ENCODE results near the gene GPR143. TPM values are rescaled to one million over a fixed set of nuclear protein-coding genes. Genes with fewer than 3 reads are reported as not detected.

Gene GPR143
- total and polyA plus RNA-seq, 12 donors, result 0.27 to 2.2 (median 1.3) TPM

GRCh38 chrX:9730078-9730477 lies 35.6 kb downstream of the GPR143 start:
- H3K9me3 ChIP-seq (replicated peaks in 1 of 3), result peaks cover 0 to 5% (median 0%) of the 10 kb centered on the region in 3 donors
- TF ChIP-seq CTCF (IDR thresholded peaks at IDR 0.05), result no peak
- H3K4me3 ChIP-seq, result no peak overlapping the region
- DNase-seq, result no peak
- intact Hi-C loops (cut with DNase I), result no loop called here
- no peaks in the 10 kb centered on the region for H3K27me3 ChIP-seq
- H3K4me1 ChIP-seq (replicated peaks in 1 of 2), result no peaks in the 10 kb centered on the region
- no peaks in the 10 kb centered on the region for H3K36me3 ChIP-seq (replicated peaks in 1 of 2)
- H3K27ac ChIP-seq, result no peak overlapping the region
- 77 to 87% (median 83%) methylated on average over 1 to 3 of the region's 3 CpGs for WGBS, 4 donors

GRCh38 chrX:9729171-9729885 lies 36.3 kb downstream of the GPR143 start:
- TF ChIP-seq POLR2A (IDR thresholded peaks at IDR 0.05) (no peak), CTCF (IDR thresholded peaks at IDR 0.05) (no peak)
- Histone ChIP-seq H3K36me3 (replicated peaks in 1 of 2) (no peaks in the 10 kb centered on the region), H3K27ac (no peak overlapping the region), H3K4me3 (no peak overlapping the region), H3K4me1 (replicated peaks in 1 of 2) (no peaks in the 10 kb centered on the region), H3K27me3 (no peaks in the 10 kb centered on the region), H3K9me3 (replicated peaks in 1 of 3) (peaks cover 0 to 5% (median 0%) of the 10 kb centered on the region in 3 donors)
- no peak for DNase-seq
- intact Hi-C loops (cut with DNase I), result no loop called here
- WGBS, 4 donors, result 45 to 60% (median 50%) methylated on average over 5 of the region's 5 CpGs; no CpG with 5 or more reads in 1 of the 4 donors

DNA sequence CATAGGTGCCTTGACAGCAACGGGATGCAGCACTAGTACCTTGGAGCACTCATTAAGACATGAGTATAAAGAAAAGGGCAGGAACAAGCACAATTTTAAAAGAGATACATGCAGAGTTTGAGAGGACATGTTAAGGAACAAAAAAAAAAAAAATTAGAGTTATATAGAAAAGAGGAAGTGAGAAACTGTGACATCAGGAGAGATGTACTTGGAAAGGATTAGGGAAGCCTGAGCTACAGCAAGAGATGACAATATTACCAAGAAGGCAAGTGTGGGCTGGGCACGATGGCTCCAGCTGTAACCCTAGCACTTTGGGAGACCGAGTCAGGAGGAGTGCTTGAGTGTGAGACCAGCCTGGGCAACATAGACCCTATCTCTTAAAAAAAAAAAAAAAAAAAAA lies 37.4 kb downstream of the GPR143 start:
- no peaks in the 10 kb centered on the region for H3K27me3 ChIP-seq
- H3K4me1 ChIP-seq (replicated peaks in 1 of 2), result no peaks in the 10 kb centered on the region
- WGBS, 4 donors, result 70 to 91% (median 82%) methylated on average over 3 of the region's 3 CpGs
- intact Hi-C loops (cut with DNase I), result no loop called here
- H3K36me3 ChIP-seq (replicated peaks in 1 of 2), result no peaks in the 10 kb centered on the region
- H3K27ac ChIP-seq, result no peak overlapping the region
- peaks cover 0 to 5% (median 0%) of the 10 kb centered on the region in 3 donors for H3K9me3 ChIP-seq (replicated peaks in 1 of 3)
- no peak for DNase-seq
- TF ChIP-seq POLR2A (IDR thresholded peaks at IDR 0.05), result no peak
- no peak for TF ChIP-seq CTCF (IDR thresholded peaks at IDR 0.05)
- H3K4me3 ChIP-seq, result no peak overlapping the region

GRCh38 chrX:9724711-9725110 lies 40.9 kb downstream of the GPR143 start:
- no peaks in the 10 kb centered on the region for H3K27me3 ChIP-seq
- H3K4me1 ChIP-seq (replicated peaks in 1 of 2), result no peaks in the 10 kb centered on the region
- intact Hi-C loops (cut with DNase I), result no loop called here
- no peak for DNase-seq
- H3K36me3 ChIP-seq (replicated peaks in 1 of 2), result no peaks in the 10 kb centered on the region
- 29 to 63% (median 59%) methylated on average over 1 to 2 of the region's 2 CpGs for WGBS, 4 donors
- H3K9me3 ChIP-seq (replicated peaks in 1 of 3), result peaks cover 0 to 5% (median 0%) of the 10 kb centered on the region in 3 donors
- no peak for TF ChIP-seq POLR2A (IDR thresholded peaks at IDR 0.05)
- TF ChIP-seq CTCF (IDR thresholded peaks at IDR 0.05), result no peak
- H3K4me3 ChIP-seq, result no peak overlapping the region
- no peak overlapping the region for H3K27ac ChIP-seq

All from adrenal gland (tissue), 12 donors.